OCI-LY3 (cell line): Measurements from ENCODE around the gene ADARB2.

Source experiments
- H2AFZ ChIP-seq: fragments of 200-600, 300-600 bp; shearing (Covaris generic); 2 replicates; pipeline ENCODE4 v1.6.0; 2014; ENCODE audit warnings: antibody characterized with exemption, low read depth, low read length
- H3K27ac ChIP-seq: fragments of 200-600, 300-600 bp; sonication (generic); 2 replicates; pipeline ENCODE4 v1.5.1; 2014; ENCODE audit warnings: mild to moderate bottlenecking, low read length, moderate library complexity, mixed read lengths
- H3K27me3 ChIP-seq: fragments of 200-600, 300-600 bp; sonication (generic); 2 replicates; pipeline ENCODE4 v1.6.1; 2014; ENCODE audit warnings: low read depth, low read length, mixed read lengths
- H3K36me3 ChIP-seq: fragments of 200-600, 300-600 bp; sonication (generic); replicated peaks from 2 replicates; pipeline ENCODE3; 2014; ENCODE audit warnings: low read depth, low read length, mixed read lengths
- H3K4me1 ChIP-seq: fragments of 300-600, 200-600 bp; sonication (generic); 2 replicates; pipeline ENCODE4 v1.6.1; 2014; ENCODE audit warnings: low read length, mixed read lengths
- H3K4me2 ChIP-seq: fragments of 200-600, 300-600 bp; sonication (generic); 2 replicates; pipeline ENCODE4 v1.6.1; 2014; ENCODE audit warnings: low read length, mixed read lengths
- H3K4me3 ChIP-seq: fragments of 300-600, 200-600 bp; sonication (generic); 2 replicates; pipeline ENCODE4 v1.5.1; 2014; ENCODE audit warnings: antibody characterized with exemption, mild to moderate bottlenecking, low read length, moderate library complexity
- H3K79me2 ChIP-seq: fragments of 300-600, 200-600 bp; shearing (Covaris generic); 2 replicates; pipeline ENCODE4 v1.6.1; 2014; ENCODE audit warnings: mild to moderate bottlenecking, low read length, mixed read lengths
- H3K9ac ChIP-seq: fragments of 300-600, 200-600 bp; shearing (Covaris generic); 2 replicates; pipeline ENCODE4 v1.6.0; 2014; ENCODE audit warnings: mild to moderate bottlenecking, low read length, moderate library complexity
- H3K9me3 ChIP-seq: fragments of 200-600, 300-600 bp; shearing (Covaris generic); 2 replicates; pipeline ENCODE4 v1.6.1; 2014; ENCODE audit warnings: low read length, mixed read lengths; ENCODE audit not compliant: insufficient read depth
- H4K20me1 ChIP-seq: fragments of 200-600, 300-600 bp; sonication (generic); 2 replicates; pipeline ENCODE4 v1.6.1; 2016; ENCODE audit warnings: low read length, mixed read lengths; ENCODE audit not compliant: insufficient read depth
- EZH2phosphoT487 ChIP-seq: fragments of 200-600 bp; shearing (Covaris generic); IDR thresholded peaks from 2 replicates; pipeline ENCODE4 v1.6.1; 2018; ENCODE audit warnings: antibody characterized with exemption, mixed run types, low read depth
- TF ChIP-seq, protein P1 (sequence below): fragments of 200-600, 300-600 bp; sonication (generic); IDR thresholded peaks from 2 replicates; pipeline ENCODE4 v1.5.1; 2014; ENCODE audit warnings: antibody characterized with exemption, low read length, low read depth

Gene ADARB2

DNA sequence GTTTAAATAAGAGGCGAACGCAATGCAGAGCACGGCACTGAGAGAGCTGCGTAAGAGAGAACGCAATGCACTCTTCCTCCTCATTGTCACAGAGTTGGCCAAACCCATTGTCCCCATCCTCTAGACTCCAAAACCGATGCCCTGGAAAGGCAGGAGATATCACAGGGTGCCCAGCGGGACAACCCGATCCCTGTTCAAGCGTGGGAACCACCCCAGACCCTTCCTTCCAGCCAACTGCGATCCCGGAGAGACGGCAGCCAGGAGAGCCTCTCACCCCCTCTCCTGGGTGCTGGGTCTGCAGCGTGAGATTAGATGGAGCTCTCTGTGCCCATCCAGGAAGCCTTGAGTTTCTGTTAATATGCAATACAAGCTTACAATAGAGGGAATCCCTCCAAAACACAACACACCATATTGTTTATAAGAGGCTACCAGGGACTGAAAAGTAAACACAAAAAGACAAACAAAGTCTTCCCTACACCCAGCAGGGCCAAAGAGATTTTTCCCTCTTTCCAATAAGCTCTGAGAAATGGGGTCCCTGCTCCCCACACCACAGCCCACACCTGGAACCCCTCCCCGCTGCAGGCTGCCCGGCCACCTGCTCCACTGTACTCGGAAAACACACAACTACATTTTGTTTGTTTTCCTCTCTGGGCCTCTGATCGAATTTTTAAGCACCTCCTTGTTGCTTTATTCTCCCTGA lies 187.6 kb downstream of the ADARB2 start:
- no peaks in the 10 kb centered on the region for H3K4me1 ChIP-seq
- no peak overlapping the region for H3K9ac ChIP-seq
- H3K9me3 ChIP-seq, result no peaks in the 10 kb centered on the region
- TF ChIP-seq, protein P1, sequence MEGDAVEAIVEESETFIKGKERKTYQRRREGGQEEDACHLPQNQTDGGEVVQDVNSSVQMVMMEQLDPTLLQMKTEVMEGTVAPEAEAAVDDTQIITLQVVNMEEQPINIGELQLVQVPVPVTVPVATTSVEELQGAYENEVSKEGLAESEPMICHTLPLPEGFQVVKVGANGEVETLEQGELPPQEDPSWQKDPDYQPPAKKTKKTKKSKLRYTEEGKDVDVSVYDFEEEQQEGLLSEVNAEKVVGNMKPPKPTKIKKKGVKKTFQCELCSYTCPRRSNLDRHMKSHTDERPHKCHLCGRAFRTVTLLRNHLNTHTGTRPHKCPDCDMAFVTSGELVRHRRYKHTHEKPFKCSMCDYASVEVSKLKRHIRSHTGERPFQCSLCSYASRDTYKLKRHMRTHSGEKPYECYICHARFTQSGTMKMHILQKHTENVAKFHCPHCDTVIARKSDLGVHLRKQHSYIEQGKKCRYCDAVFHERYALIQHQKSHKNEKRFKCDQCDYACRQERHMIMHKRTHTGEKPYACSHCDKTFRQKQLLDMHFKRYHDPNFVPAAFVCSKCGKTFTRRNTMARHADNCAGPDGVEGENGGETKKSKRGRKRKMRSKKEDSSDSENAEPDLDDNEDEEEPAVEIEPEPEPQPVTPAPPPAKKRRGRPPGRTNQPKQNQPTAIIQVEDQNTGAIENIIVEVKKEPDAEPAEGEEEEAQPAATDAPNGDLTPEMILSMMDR, result no peak
- TF ChIP-seq EZH2phosphoT487, result no peak
- no peaks in the 10 kb centered on the region for H3K36me3 ChIP-seq
- no peak overlapping the region for H3K27ac ChIP-seq
- H2AFZ ChIP-seq, result no peak overlapping the region
- no peak overlapping the region for H3K4me3 ChIP-seq
- H3K4me2 ChIP-seq, result no peak overlapping the region
- no peaks in the 10 kb centered on the region for H3K27me3 ChIP-seq
- no peaks in the 10 kb centered on the region for H4K20me1 ChIP-seq
- no peaks in the 10 kb centered on the region for H3K79me2 ChIP-seq

DNA sequence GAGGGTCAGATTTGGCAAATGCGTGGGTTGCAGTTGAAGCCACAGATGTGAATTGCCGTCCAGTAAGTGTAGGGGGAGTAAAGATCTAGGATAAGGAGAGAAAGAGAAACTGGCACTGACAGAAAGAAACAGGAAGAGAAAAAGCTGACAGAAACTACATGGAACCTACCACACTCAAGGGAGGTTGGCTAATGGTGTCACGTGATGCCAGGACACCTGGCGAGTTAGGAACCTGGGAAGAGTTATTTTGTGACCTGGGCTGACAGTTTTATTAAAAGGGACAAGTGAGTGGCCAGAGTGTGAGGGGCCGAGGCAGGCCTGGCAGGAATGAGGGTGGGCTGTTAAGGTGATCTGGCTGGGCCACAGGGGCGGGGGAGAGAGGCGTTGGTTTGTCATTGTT lies 188.7 kb downstream of the ADARB2 start:
- no peak overlapping the region for H2AFZ ChIP-seq
- H3K27ac ChIP-seq, result no peak overlapping the region
- no peak overlapping the region for H3K9ac ChIP-seq
- H3K27me3 ChIP-seq, result no peaks in the 10 kb centered on the region
- TF ChIP-seq, protein P1, result no peak
- no peak for TF ChIP-seq EZH2phosphoT487
- H4K20me1 ChIP-seq, result no peaks in the 10 kb centered on the region
- H3K4me3 ChIP-seq, result no peak overlapping the region
- H3K36me3 ChIP-seq, result no peaks in the 10 kb centered on the region
- H3K9me3 ChIP-seq, result no peaks in the 10 kb centered on the region
- no peaks in the 10 kb centered on the region for H3K4me1 ChIP-seq
- no peaks in the 10 kb centered on the region for H3K79me2 ChIP-seq
- no peak overlapping the region for H3K4me2 ChIP-seq

DNA sequence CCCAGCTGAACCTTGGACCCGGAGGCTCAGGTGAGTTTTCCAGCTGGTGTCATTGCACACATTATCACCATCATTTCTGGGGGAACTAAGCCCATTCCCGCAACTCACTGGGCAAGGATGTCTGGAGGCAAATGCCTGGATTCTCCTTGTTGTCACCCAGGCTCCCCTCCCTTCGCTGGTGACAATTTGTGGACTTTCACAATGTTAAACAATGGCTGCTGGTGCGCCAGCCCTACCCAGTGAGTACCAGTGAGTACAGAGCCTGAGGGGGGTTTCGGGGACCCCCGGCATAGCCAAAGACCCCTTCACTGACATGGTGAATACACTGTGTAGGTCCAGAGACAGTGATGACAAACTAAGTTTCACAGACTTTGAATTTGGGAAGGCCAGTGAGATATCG lies 189.2 kb downstream of the ADARB2 start:
- H3K4me3 ChIP-seq, result no peak overlapping the region
- H2AFZ ChIP-seq, result no peak overlapping the region
- H3K9ac ChIP-seq, result no peak overlapping the region
- H3K9me3 ChIP-seq, result no peaks in the 10 kb centered on the region
- no peak overlapping the region for H3K4me2 ChIP-seq
- TF ChIP-seq, protein P1, result no peak
- TF ChIP-seq EZH2phosphoT487, result no peak
- H3K4me1 ChIP-seq, result no peaks in the 10 kb centered on the region
- H3K27ac ChIP-seq, result no peak overlapping the region
- no peaks in the 10 kb centered on the region for H3K27me3 ChIP-seq
- no peaks in the 10 kb centered on the region for H3K79me2 ChIP-seq
- no peaks in the 10 kb centered on the region for H4K20me1 ChIP-seq
- H3K36me3 ChIP-seq, result no peaks in the 10 kb centered on the region

DNA sequence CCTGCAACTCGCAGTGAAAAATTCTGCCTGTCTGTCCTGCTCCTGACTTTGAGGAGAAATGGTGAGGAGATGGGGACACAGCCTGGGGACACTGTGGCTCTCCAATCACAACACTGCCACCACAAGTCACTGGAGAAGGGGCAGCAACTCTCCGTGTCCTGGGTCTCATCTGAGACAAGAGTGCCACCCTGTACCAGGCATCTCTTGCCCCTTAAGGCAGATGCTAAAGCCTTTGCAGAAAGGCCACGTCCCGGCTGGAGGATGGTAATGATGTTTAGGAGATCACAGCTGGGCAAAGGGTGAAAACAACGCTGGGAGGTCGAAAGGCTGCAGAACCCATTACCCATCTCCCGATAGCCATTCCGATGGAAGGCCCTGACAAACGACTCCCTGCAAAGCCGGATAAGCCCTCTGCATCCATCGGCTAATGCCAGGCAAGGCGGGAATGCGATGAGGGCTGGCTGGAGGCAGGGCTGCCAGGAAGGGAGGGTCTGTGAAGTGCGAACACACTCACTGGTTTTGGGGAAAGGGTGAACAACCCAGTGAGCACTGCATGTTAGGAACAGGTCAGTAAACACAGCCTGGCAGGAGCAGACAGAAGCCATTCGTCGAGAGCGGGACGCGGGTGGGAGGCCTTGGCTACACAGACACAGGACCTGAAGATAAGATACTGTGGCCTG lies 190.8 kb downstream of the ADARB2 start:
- Histone ChIP-seq H3K4me3 (no peak overlapping the region), H3K4me2 (no peak overlapping the region), H3K36me3 (no peaks in the 10 kb centered on the region), H3K27me3 (no peaks in the 10 kb centered on the region), H3K79me2 (no peaks in the 10 kb centered on the region), H3K27ac (no peak overlapping the region), H3K4me1 (no peaks in the 10 kb centered on the region), H4K20me1 (no peaks in the 10 kb centered on the region), H3K9ac (no peak overlapping the region), H2AFZ (no peak overlapping the region), H3K9me3 (no peaks in the 10 kb centered on the region)
- TF ChIP-seq EZH2phosphoT487, result no peak
- TF ChIP-seq, protein P1, result no peak
